SU-DHL-6 (cell line): ENCODE measurements around the gene LYSMD4.

ENCODE experiments used
- H2AFZ ChIP-seq: fragments of 200-600 bp; sonication (generic); 2 replicates; pipeline ENCODE4 v1.6.1; 2014; ENCODE audit warnings: low read depth, mild to moderate bottlenecking, moderate library complexity, mixed read lengths, antibody characterized with exemption, low read length; ENCODE audit not compliant: severe bottlenecking
- H3F3A ChIP-seq: fragments of 200-600 bp; shearing (Covaris generic); 2 replicates; pipeline ENCODE4 v1.6.0; 2016; ENCODE audit warnings: antibody characterized with exemption, mild to moderate bottlenecking; ENCODE audit not compliant: insufficient read depth
- H3K27ac ChIP-seq: fragments of 200-600 bp; sonication (generic); 2 replicates; pipeline ENCODE4 v1.5.1; 2016; ENCODE audit warnings: low read depth, mild to moderate bottlenecking, low read length, moderate library complexity, mixed read lengths
- H3K27me3 ChIP-seq: fragments of 200-600 bp; sonication (generic), shearing (Covaris generic); 2 replicates; pipeline ENCODE4 v1.6.0; 2014; ENCODE audit warnings: mild to moderate bottlenecking, low read length
- H3K36me3 ChIP-seq: fragments of 200-600 bp; sonication (generic); 2 replicates; pipeline ENCODE4 v1.6.1; 2014; ENCODE audit warnings: mild to moderate bottlenecking, low read length, mixed read lengths
- H3K4me2 ChIP-seq: fragments of 300-600, 200-600 bp; shearing (Covaris generic), sonication (generic); 2 replicates; pipeline ENCODE4 v1.6.0; 2014; ENCODE audit warnings: low read length, low read depth, mild to moderate bottlenecking; ENCODE audit not compliant: poor library complexity, severe bottlenecking
- H3K4me3 ChIP-seq: fragments of 200-600 bp; sonication (generic); 2 replicates; pipeline ENCODE4 v1.5.1; 2014; ENCODE audit warnings: antibody characterized with exemption, low read length, mild to moderate bottlenecking, mixed read lengths; ENCODE audit not compliant: insufficient read depth, poor library complexity, severe bottlenecking
- H3K79me2 ChIP-seq: fragments of 200-600 bp; sonication (generic); 2 replicates; pipeline ENCODE4 v1.6.1; 2014; ENCODE audit warnings: mild to moderate bottlenecking, low read length, moderate library complexity; ENCODE audit not compliant: insufficient read depth
- H3K9ac ChIP-seq: fragments of 200-600 bp; sonication (generic); 2 replicates; pipeline ENCODE4 v1.7.0; 2014; ENCODE audit warnings: mild to moderate bottlenecking, low read length
- H3K9me2 ChIP-seq: fragments of 200-600 bp; sonication (generic); replicated peaks from 2 replicates; pipeline ENCODE4 v1.6.1; 2014; ENCODE audit warnings: low read length; ENCODE audit not compliant: insufficient read depth
- H3K9me3 ChIP-seq: fragments of 200-600 bp; sonication (generic); 2 replicates; pipeline ENCODE4 v1.6.1; 2014; ENCODE audit warnings: low read length, mixed read lengths; ENCODE audit not compliant: insufficient read depth
- H4K20me1 ChIP-seq: fragments of 200-600 bp; sonication (generic); 2 replicates; pipeline ENCODE4 v1.6.1; 2014; ENCODE audit warnings: low read depth, mild to moderate bottlenecking, antibody characterized with exemption, low read length, moderate library complexity, mixed read lengths
- CTCF ChIP-seq: fragments of 200-600 bp; sonication (generic); IDR thresholded peaks from one replicate; pipeline ENCODE4 v1.5.1; 2017; ENCODE audit warnings: antibody characterized with exemption, mild to moderate bottlenecking, low read length, moderate library complexity; ENCODE audit not compliant: insufficient read depth, poor library complexity, severe bottlenecking
- EZH2phosphoT487 ChIP-seq: fragments of 200-600 bp; sonication (generic), shearing (Covaris generic); conservative IDR thresholded peaks from 2 replicates; pipeline ENCODE4 v1.6.1; 2018; ENCODE audit warnings: mild to moderate bottlenecking, antibody characterized with exemption, low read length, moderate library complexity, mixed read lengths

LYSMD4 gene

DNA sequence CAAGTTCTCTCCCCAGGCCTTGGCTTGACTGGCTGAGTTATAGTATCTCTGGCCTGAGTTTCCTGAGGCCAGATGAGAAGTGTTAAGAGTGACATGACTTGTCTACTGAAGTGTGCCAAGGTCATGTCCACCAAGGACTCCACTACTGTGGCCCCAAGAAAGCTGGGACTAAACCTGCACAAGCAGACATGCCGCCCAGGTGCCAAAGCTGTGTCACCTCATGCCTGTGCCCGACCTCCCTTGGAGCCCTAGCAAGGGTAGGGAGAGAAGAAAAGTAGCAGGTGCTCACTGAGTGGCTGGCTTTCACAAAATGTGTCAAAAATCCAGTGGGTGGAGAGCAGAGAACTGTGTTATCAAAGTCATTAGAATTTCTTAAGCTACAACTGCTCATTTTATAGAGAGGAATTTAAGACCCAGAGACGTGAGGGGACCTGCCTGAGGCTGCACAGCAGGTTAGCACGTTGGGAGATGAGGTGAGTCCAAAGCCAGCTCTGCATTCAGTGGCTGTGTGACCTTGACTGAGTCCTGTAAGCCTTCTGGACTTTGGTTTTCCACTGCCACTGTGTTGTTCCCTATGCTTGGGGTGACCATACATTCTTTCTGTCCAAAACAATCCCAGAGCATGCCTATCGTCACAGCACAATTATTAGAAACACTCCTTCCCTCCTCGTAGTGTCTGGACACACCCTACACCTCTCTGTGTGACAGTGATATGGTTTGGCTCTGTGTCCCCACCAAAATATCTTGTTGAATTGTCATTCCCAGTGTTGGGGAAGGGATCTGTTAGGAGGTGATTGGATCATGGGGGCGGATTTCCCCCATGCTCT lies 5.0 kb upstream of the LYSMD4 start:
- no peak for TF ChIP-seq EZH2phosphoT487
- no peak for TF ChIP-seq CTCF
- H3K9me2 ChIP-seq: no peaks in the 10 kb centered on the region
- H2AFZ ChIP-seq: no peak overlapping the region
- no peak overlapping the region for H3K9ac ChIP-seq
- no peaks in the 10 kb centered on the region for H3K9me3 ChIP-seq
- H3K4me2 ChIP-seq: no peak overlapping the region
- no peaks in the 10 kb centered on the region for H3K36me3 ChIP-seq
- no peaks in the 10 kb centered on the region for H3F3A ChIP-seq
- H3K79me2 ChIP-seq: no peaks in the 10 kb centered on the region
- no peak overlapping the region for H3K27ac ChIP-seq
- H4K20me1 ChIP-seq: no peaks in the 10 kb centered on the region
- H3K4me3 ChIP-seq: no peak overlapping the region
- no peaks in the 10 kb centered on the region for H3K27me3 ChIP-seq

GRCh38 chr15:99736702-99737101 lies 3.5 kb upstream of the LYSMD4 start:
- no peak overlapping the region for H3K4me3 ChIP-seq
- TF ChIP-seq CTCF (no peak), EZH2phosphoT487 (no peak)
- H3K27ac ChIP-seq: no peak overlapping the region
- no peaks in the 10 kb centered on the region for H3K9me3 ChIP-seq
- H2AFZ ChIP-seq: no peak overlapping the region
- H3K36me3 ChIP-seq: no peaks in the 10 kb centered on the region
- H3F3A ChIP-seq: no peaks in the 10 kb centered on the region
- H4K20me1 ChIP-seq: no peaks in the 10 kb centered on the region
- H3K9ac ChIP-seq: no peak overlapping the region
- H3K9me2 ChIP-seq: no peaks in the 10 kb centered on the region
- H3K79me2 ChIP-seq: no peaks in the 10 kb centered on the region
- H3K4me2 ChIP-seq: no peak overlapping the region
- no peaks in the 10 kb centered on the region for H3K27me3 ChIP-seq

DNA sequence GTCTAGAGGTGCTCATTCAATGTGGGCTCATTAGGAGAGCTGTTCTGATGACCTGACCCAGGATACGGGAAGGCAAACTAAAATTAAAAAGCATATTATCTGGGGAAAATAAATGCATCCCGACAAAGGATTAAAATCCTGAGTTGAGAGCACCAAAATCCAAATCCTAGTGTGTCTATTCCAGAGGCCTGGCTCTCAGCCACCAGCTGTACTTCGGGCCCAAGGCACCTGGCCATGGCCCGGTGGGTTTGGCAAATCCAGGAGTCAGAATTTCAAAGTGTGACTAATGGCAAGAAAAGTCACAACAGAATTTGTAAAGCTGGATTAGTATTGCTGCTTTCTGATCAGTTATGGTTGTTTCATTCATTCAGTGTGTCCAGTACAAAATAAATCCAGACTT lies 2.6 kb upstream of the LYSMD4 start:
- TF ChIP-seq EZH2phosphoT487 (no peak), CTCF (no peak)
- no peak overlapping the region for H3K4me3 ChIP-seq
- H3K9me3 ChIP-seq: no peaks in the 10 kb centered on the region
- no peaks in the 10 kb centered on the region for H4K20me1 ChIP-seq
- H3K4me2 ChIP-seq: no peak overlapping the region
- H3K27ac ChIP-seq: no peak overlapping the region
- no peak overlapping the region for H3K9ac ChIP-seq
- no peaks in the 10 kb centered on the region for H3K79me2 ChIP-seq
- H3K36me3 ChIP-seq: no peaks in the 10 kb centered on the region
- no peaks in the 10 kb centered on the region for H3K27me3 ChIP-seq
- H3F3A ChIP-seq: no peaks in the 10 kb centered on the region
- H2AFZ ChIP-seq: no peak overlapping the region
- no peaks in the 10 kb centered on the region for H3K9me2 ChIP-seq
